Measurements from ENCODE around the gene PATJ.

- TF ChIP-seq, protein P1, sequence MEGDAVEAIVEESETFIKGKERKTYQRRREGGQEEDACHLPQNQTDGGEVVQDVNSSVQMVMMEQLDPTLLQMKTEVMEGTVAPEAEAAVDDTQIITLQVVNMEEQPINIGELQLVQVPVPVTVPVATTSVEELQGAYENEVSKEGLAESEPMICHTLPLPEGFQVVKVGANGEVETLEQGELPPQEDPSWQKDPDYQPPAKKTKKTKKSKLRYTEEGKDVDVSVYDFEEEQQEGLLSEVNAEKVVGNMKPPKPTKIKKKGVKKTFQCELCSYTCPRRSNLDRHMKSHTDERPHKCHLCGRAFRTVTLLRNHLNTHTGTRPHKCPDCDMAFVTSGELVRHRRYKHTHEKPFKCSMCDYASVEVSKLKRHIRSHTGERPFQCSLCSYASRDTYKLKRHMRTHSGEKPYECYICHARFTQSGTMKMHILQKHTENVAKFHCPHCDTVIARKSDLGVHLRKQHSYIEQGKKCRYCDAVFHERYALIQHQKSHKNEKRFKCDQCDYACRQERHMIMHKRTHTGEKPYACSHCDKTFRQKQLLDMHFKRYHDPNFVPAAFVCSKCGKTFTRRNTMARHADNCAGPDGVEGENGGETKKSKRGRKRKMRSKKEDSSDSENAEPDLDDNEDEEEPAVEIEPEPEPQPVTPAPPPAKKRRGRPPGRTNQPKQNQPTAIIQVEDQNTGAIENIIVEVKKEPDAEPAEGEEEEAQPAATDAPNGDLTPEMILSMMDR (conservative IDR thresholded peaks at IDR 0.05; ENCODE audit: low read length), result no peak
- no peak for TF ChIP-seq EZH2phosphoT487 (IDR thresholded peaks at IDR 0.05; ENCODE audit: borderline replicate concordance)
These were observed 346.2 kb downstream of the PATJ start for GRCh38 chr1:62088439-62088838.

All from Loucy (cell line).